IMR-90 (cell line): Measurements from ENCODE around the gene TSEN34. TPM values are rescaled to one million over a fixed set of nuclear protein-coding genes. Genes with fewer than 3 reads are reported as not detected.
A peak's percentile ranks its signal among the peaks of the same experiment; 100 is the strongest.

ENCODE experiments used
- ATAC-seq: fragments of 200-7000 bp; cut with Tn5 transposase; 2 replicates; pipeline ENCODE4 v1.9.1; 2020; ENCODE audit warnings: low read depth, mild to moderate bottlenecking, moderate library complexity
- BruUV-seq: library from RNA; stranded (reverse); fragments of 400-500 nt; replicated peaks from 2 replicates; lab custom pipeline; 2021; lab: Mats Ljungman, UMichigan
- CTCF ChIA-PET: fragments of 300-600 bp; formaldehyde crosslinking; extraction: SDS; loops from one replicate; lab custom pipeline; 2021; ENCODE audit warnings: antibody characterized with exemption; lab: Yijun Ruan, JAX
- POLR2A ChIA-PET: fragments of 300-600 bp; sonication (Branson Sonifier 250); formaldehyde crosslinking; loops from one replicate; lab custom pipeline; 2022; ENCODE audit warnings: antibody characterized with exemption; ENCODE audit not compliant: unreplicated experiment; lab: Charles Lee
- DNase-seq: peaks from one replicate; pipeline ENCODE4 v3.0.0; 2013
- H2AFZ ChIP-seq: replicated peaks from 2 replicates; pipeline ENCODE3; 2013; ENCODE audit warnings: low read length, mild to moderate bottlenecking; ENCODE audit not compliant: poor library complexity
- H2AK5ac ChIP-seq: 2 replicates; pipeline ENCODE4 v1.6.1; 2013; ENCODE audit warnings: low read depth, low read length, inconsistent platforms
- H2AK9ac ChIP-seq: replicated peaks from 2 replicates; pipeline ENCODE3; 2013; ENCODE audit warnings: mild to moderate bottlenecking, low read depth, low read length, moderate library complexity; ENCODE audit not compliant: poor library complexity
- H2BK120ac ChIP-seq: 2 replicates; pipeline ENCODE4 v1.6.1; 2013; ENCODE audit warnings: low read depth, low read length, inconsistent platforms
- H2BK15ac ChIP-seq: 3 replicates; pipeline ENCODE4 v1.6.1; 2013; ENCODE audit warnings: low read depth, low read length, inconsistent platforms
- H2BK20ac ChIP-seq: 2 replicates; pipeline ENCODE4 v1.6.1; 2013; ENCODE audit warnings: low read depth, mild to moderate bottlenecking, inconsistent platforms, low read length, moderate library complexity
- H2BK5ac ChIP-seq: 2 replicates; pipeline ENCODE4 v1.6.1; 2013; ENCODE audit warnings: mild to moderate bottlenecking, low read depth, low read length, inconsistent platforms; ENCODE audit not compliant: poor library complexity, severe bottlenecking
- H3K14ac ChIP-seq: replicated peaks from 2 replicates; pipeline ENCODE4 v1.6.1; 2013; ENCODE audit warnings: low read depth, low read length, inconsistent platforms
- H3K18ac ChIP-seq: 2 replicates; pipeline ENCODE4 v1.6.1; 2013; ENCODE audit warnings: low read depth, low read length, control low read depth
- H3K23ac ChIP-seq: 2 replicates; pipeline ENCODE4 v1.6.1; 2013; ENCODE audit warnings: low read depth, low read length, inconsistent platforms
- H3K27ac ChIP-seq: 2 replicates; pipeline ENCODE4 v1.5.1; 2013; ENCODE audit warnings: mild to moderate bottlenecking, control low read depth, low read length; ENCODE audit not compliant: insufficient read depth
- H3K27me3 ChIP-seq: 2 replicates; pipeline ENCODE4 v1.6.1; 2013; ENCODE audit warnings: low read length; ENCODE audit not compliant: control insufficient read depth, insufficient read depth
- H3K36me3 ChIP-seq: 2 replicates; pipeline ENCODE4 v1.6.1; 2013; ENCODE audit warnings: low read length, mixed read lengths; ENCODE audit not compliant: control insufficient read depth, insufficient read depth
- H3K4ac ChIP-seq: 2 replicates; pipeline ENCODE4 v1.6.1; 2013; ENCODE audit warnings: low read depth, low read length, inconsistent platforms
- H3K4me1 ChIP-seq: 2 replicates; pipeline ENCODE4 v1.6.1; 2013; ENCODE audit warnings: low read length, mixed read lengths; ENCODE audit not compliant: control insufficient read depth, insufficient read depth
- H3K4me2 ChIP-seq: 2 replicates; pipeline ENCODE4 v1.6.1; 2013; ENCODE audit warnings: low read depth, mild to moderate bottlenecking, control low read depth, low read length, moderate library complexity
- H3K4me3 ChIP-seq: 2 replicates; pipeline ENCODE4 v1.5.1; 2013; ENCODE audit warnings: low read depth, mild to moderate bottlenecking, control low read depth, low read length, moderate library complexity; ENCODE audit not compliant: insufficient read depth
- H3K56ac ChIP-seq: 2 replicates; pipeline ENCODE4 v1.6.1; 2013; ENCODE audit warnings: low read length, inconsistent platforms; ENCODE audit not compliant: insufficient read depth; ENCODE audit errors: extremely low read depth
- H3K79me1 ChIP-seq, 2 experiments: 2 replicates each; pipeline ENCODE4 v1.6.1; 2013; ENCODE audit warnings: low read length in 2 of 2, inconsistent platforms in 1 of 2, low read depth in 1 of 2
- H3K9ac ChIP-seq: 2 replicates; pipeline ENCODE4 v1.6.1; 2013; ENCODE audit warnings: low read depth, low read length, control low read depth
- H3K9me1 ChIP-seq: 2 replicates; pipeline ENCODE4 v1.6.1; 2013; ENCODE audit warnings: low read length, inconsistent platforms; ENCODE audit not compliant: insufficient read depth
- H3K9me3 ChIP-seq: 2 replicates; pipeline ENCODE4 v1.6.1; 2013; ENCODE audit warnings: low read length; ENCODE audit not compliant: control insufficient read depth, insufficient read depth
- H4K20me1 ChIP-seq: 2 replicates; pipeline ENCODE4 v1.6.1; 2013; ENCODE audit warnings: low read length, inconsistent platforms; ENCODE audit not compliant: insufficient read depth
- H4K5ac ChIP-seq: 2 replicates; pipeline ENCODE4 v1.6.1; 2013; ENCODE audit warnings: mild to moderate bottlenecking, low read depth, low read length, control low read depth
- H4K8ac ChIP-seq, 2 experiments: 2 replicates each; pipeline ENCODE4 v1.6.1; 2013; ENCODE audit warnings: low read depth in 2 of 2, low read length in 2 of 2, control low read depth in 1 of 2, inconsistent platforms in 1 of 2
- H4K91ac ChIP-seq: 2 replicates; pipeline ENCODE4 v1.6.1; 2013; ENCODE audit warnings: low read depth, low read length, inconsistent platforms; ENCODE audit not compliant: insufficient read depth
- BHLHE40 ChIP-seq: fragments of 150-350 bp; IDR thresholded peaks from 2 replicates; pipeline ENCODE4 v1.6.1; 2016; ENCODE audit warnings: mild to moderate bottlenecking, low read depth, low read length
- ELK1 ChIP-seq: fragments of 150-350 bp; IDR thresholded peaks from 2 replicates; pipeline ENCODE4 v1.6.1; 2016; ENCODE audit warnings: low read depth, mild to moderate bottlenecking, low read length, moderate library complexity, borderline replicate concordance
- MAFK ChIP-seq: IDR thresholded peaks from 2 replicates; pipeline ENCODE4 v1.6.1; 2012; ENCODE audit warnings: low read depth, low read length, improper control_type of control experiment
- POLR2A ChIP-seq: IDR thresholded peaks from 2 replicates; pipeline ENCODE4 v1.6.1; 2012; ENCODE audit warnings: mild to moderate bottlenecking, low read depth, low read length
- RAD21 ChIP-seq: IDR thresholded peaks from 2 replicates; pipeline ENCODE4 v1.6.1; 2012; ENCODE audit warnings: low read length, improper control_type of control experiment
- SMC3 ChIP-seq: fragments of 150-350 bp; IDR thresholded peaks from 2 replicates; pipeline ENCODE4 v1.6.1; 2016; ENCODE audit warnings: low read depth, mild to moderate bottlenecking, antibody characterized with exemption, low read length, moderate library complexity
- USF2 ChIP-seq: fragments of 150-350 bp; IDR thresholded peaks from 2 replicates; pipeline ENCODE4 v1.6.1; 2017; ENCODE audit warnings: mild to moderate bottlenecking, antibody characterized with exemption, low read length, low read depth
- WGBS, 2 experiments: methylation state at CpG; one replicate each; pipeline versions ENCODE4 v1.1.5 to v1.1.7; 2013; ENCODE audit warnings: missing lambda C conversion rate in 2 of 2; ENCODE audit not compliant: insufficient read length in 1 of 2; ENCODE audit errors: extremely low coverage in 2 of 2; 5-methylcytosine and 5-hydroxymethylcytosine counted together
- dilution Hi-C: fragments of 300-500 bp; cut with HindIII; formaldehyde crosslinking; loops from one replicate; pipeline ENCODE4 v1.14.3; 2018; ENCODE audit warnings: low sequenced_read_pairs; ENCODE audit not compliant: unreplicated experiment
- in situ Hi-C: fragments of 300-500 bp; cut with MboI; formaldehyde crosslinking; loops from 3 replicates; pipeline ENCODE4 v1.14.3; 2019; ENCODE audit warnings: low sequenced_read_pairs, inconsistent platforms, mixed read lengths
- intact Hi-C: fragments of 100-400 bp; cut with micrococcal nuclease; formaldehyde crosslinking; loops from 2 replicates; pipeline ENCODE4 v1.10.0; 2022
- polyA plus RNA-seq, 3 experiments: library from polyadenylated mRNA; depleted of rRNA; stranded (reverse); fragments of >200 nt; gene quantifications; 2 replicates each; pipeline ENCODE4 v1.2.3, GENCODE V29; 2012; ENCODE audit warnings: low replicate concordance in 1 of 3
- total RNA-seq: library from RNA; depleted of rRNA; stranded (reverse); fragments of >200 nt; gene quantifications from 2 replicates; pipeline ENCODE4 v1.2.3, GENCODE V29; 2012

TSEN34 gene
- total and polyA plus RNA-seq, 2 of the 4 experiments (the other 2 are of a cell fraction): 32.1 to 69.4 TPM

GRCh38 chr19:54191811-54192453, 824 bp downstream of the TSEN34 start:
- H3K27ac ChIP-seq: peak overlapping the region; percentile 49
- no peak overlapping the region for H2BK120ac ChIP-seq
- peak overlapping the region; percentile 16; the same call in 1 of the 2 replicates for H3K56ac ChIP-seq
- H2AFZ ChIP-seq: peak overlapping the region; percentile 96
- BruUV-seq: no TSS peak
- H3K4me1 ChIP-seq: peaks cover 5% of the 10 kb centered on the region
- ChIA-PET POLR2A (interaction anchor here (2.3 kb wide), 1 partner anchor 9 kb away, joined by 10 read pairs; the partner anchor contains the start of gene RPS9), CTCF (no interaction called here)
- H3K36me3 ChIP-seq: peaks cover 7% of the 10 kb centered on the region
- peaks cover 16% of the 10 kb centered on the region for H4K20me1 ChIP-seq
- peak overlapping the region in 1 of 2 experiments; percentile 50; a peak in 1 of 4 replicates for H4K8ac ChIP-seq
- peak overlapping the region; percentile 50 for H3K14ac ChIP-seq
- 40% methylated on average over 1 of the region's 19 CpGs; no CpG with 5 or more reads in 1 of the 2 experiments for WGBS, 2 experiments
- H3K79me1 ChIP-seq: peaks cover 21 to 36% of the 10 kb centered on the region in 2 experiments; a peak in 3 of 4 replicates
- H2BK5ac ChIP-seq: peak overlapping the region; percentile 47
- no peak overlapping the region for H3K18ac ChIP-seq
- H2AK5ac ChIP-seq: 0 out of 2 replicates have a peak overlapping the region, but pooled peaks have one; percentile 43
- H2AK9ac ChIP-seq: peak overlapping the region; percentile 77
- in situ Hi-C loops (no loop called here), intact Hi-C loops (loop anchor here (2.0 kb wide), 1 partner anchor 19 kb away; no protein-coding TSS in a partner anchor), dilution Hi-C loops (no loop called here)
- peak overlapping the region; percentile 80 for H3K9ac ChIP-seq
- no peak overlapping the region; the same call in 1 of the 2 replicates for H4K91ac ChIP-seq
- H2BK20ac ChIP-seq: no peak overlapping the region
- no peak overlapping the region for H4K5ac ChIP-seq
- H3K27me3 ChIP-seq: no peaks in the 10 kb centered on the region
- peak overlapping the region; percentile 86 for H3K4me2 ChIP-seq
- peak overlapping the region; percentile 68 for H3K4me3 ChIP-seq
- DNase-seq: no peak
- H2BK15ac ChIP-seq: no peak overlapping the region
- TF ChIP-seq POLR2A (no peak), ELK1 (no peak), BHLHE40 (no peak), RAD21 (no peak), SMC3 (no peak), MAFK (no peak), USF2 (no peak)
- no peaks in the 10 kb centered on the region for H3K9me3 ChIP-seq
- no peaks in the 10 kb centered on the region for H3K9me1 ChIP-seq
- H3K4ac ChIP-seq: peak overlapping the region; percentile 25
- ATAC-seq: no peak
- peak overlapping the region; percentile 29; the same call in 1 of the 2 replicates for H3K23ac ChIP-seq
